Mononuclear cell (primary cell): ENCODE data around the gene GSX1. TPM values are rescaled to one million over a fixed set of nuclear protein-coding genes. Genes with fewer than 3 reads are reported as not detected.
"Not testable (repeated sequence)": the region's sequence is repeated elsewhere in the genome, so short reads cannot be mapped to it uniquely, and the experiment has no call there.

Source experiments
- H3K27me3 ChIP-seq: 2 replicates; pipeline ENCODE4 v1.6.0; 2011; ENCODE audit warnings: low read length, control low read depth; ENCODE audit not compliant: insufficient read depth
- H3K4me1 ChIP-seq: 2 replicates; pipeline ENCODE4 v1.5.1; 2011; ENCODE audit warnings: mild to moderate bottlenecking, low read length, control low read depth; ENCODE audit not compliant: insufficient read depth
- H3K4me3 ChIP-seq: 2 replicates; pipeline ENCODE4 v1.5.1; 2011; ENCODE audit warnings: mild to moderate bottlenecking, low read length, moderate library complexity
- H3K9me3 ChIP-seq: 2 replicates; pipeline ENCODE4 v1.5.1; 2011; ENCODE audit warnings: low read depth, mild to moderate bottlenecking, control low read depth, low read length
- total RNA-seq: library from RNA; depleted of rRNA; stranded (reverse); fragments of >200 nt; gene quantifications from one replicate; pipeline ENCODE4 v1.2.3, GENCODE V29; 2012

GSX1 gene
- total RNA-seq, 1 donor = not detected

GRCh38 chr13:27810461-27810860 lies 18.2 kb downstream of the GSX1 start:
- no peaks in the 10 kb centered on the region for H3K4me1 ChIP-seq
- no peak overlapping the region for H3K4me3 ChIP-seq
- H3K9me3 ChIP-seq = no peaks in the 10 kb centered on the region
- peaks cover 13% of the 10 kb centered on the region for H3K27me3 ChIP-seq

- Histone ChIP-seq H3K4me1 (no peaks in the 10 kb centered on the region), H3K4me3 (no peak overlapping the region), H3K27me3 (no peaks in the 10 kb centered on the region), H3K9me3 (no peaks in the 10 kb centered on the region)
Observed at GRCh38 chr13:27813826-27814225, 21.5 kb downstream of the GSX1 start.

- not testable (repeated sequence) for H3K9me3 ChIP-seq, H3K4me3 ChIP-seq, H3K4me1 ChIP-seq
- peaks cover 33% of the 10 kb centered on the region for H3K27me3 ChIP-seq
Observed at GRCh38 chr13:27817832-27818231, 25.5 kb downstream of the GSX1 start.

GRCh38 chr13:27820524-27821482 lies 28.5 kb downstream of the GSX1 start:
- H3K4me1 ChIP-seq = no peaks in the 10 kb centered on the region
- no peak overlapping the region for H3K4me3 ChIP-seq
- H3K9me3 ChIP-seq = no peaks in the 10 kb centered on the region
- H3K27me3 ChIP-seq = peaks cover 62% of the 10 kb centered on the region

GRCh38 chr13:27821566-27821965 lies 29.3 kb downstream of the GSX1 start:
- Histone ChIP-seq H3K4me3 (no peak overlapping the region), H3K27me3 (peaks cover 66% of the 10 kb centered on the region), H3K4me1 (no peaks in the 10 kb centered on the region), H3K9me3 (no peaks in the 10 kb centered on the region)

GRCh38 chr13:27822258-27822872 lies 30.1 kb downstream of the GSX1 start:
- Histone ChIP-seq H3K4me1 (no peaks in the 10 kb centered on the region), H3K9me3 (no peaks in the 10 kb centered on the region), H3K27me3 (peaks cover 69% of the 10 kb centered on the region), H3K4me3 (no peak overlapping the region)

- H3K4me3 ChIP-seq = no peak overlapping the region
- H3K4me1 ChIP-seq = no peaks in the 10 kb centered on the region
- peaks cover 73% of the 10 kb centered on the region for H3K27me3 ChIP-seq
- H3K9me3 ChIP-seq = no peaks in the 10 kb centered on the region
Observed at GRCh38 chr13:27822873-27823311, 30.6 kb downstream of the GSX1 start.

- H3K4me3 ChIP-seq = no peak overlapping the region
- no peaks in the 10 kb centered on the region for H3K9me3 ChIP-seq
- H3K4me1 ChIP-seq = no peaks in the 10 kb centered on the region
- H3K27me3 ChIP-seq = peaks cover 73% of the 10 kb centered on the region
Observed at GRCh38 chr13:27824121-27824520, 31.8 kb downstream of the GSX1 start.

- Histone ChIP-seq H3K4me3 (no peak overlapping the region), H3K9me3 (no peaks in the 10 kb centered on the region), H3K4me1 (peaks cover 4% of the 10 kb centered on the region), H3K27me3 (peaks cover 72% of the 10 kb centered on the region)
Observed at GRCh38 chr13:27825072-27825471, 32.8 kb downstream of the GSX1 start.

- Histone ChIP-seq H3K27me3 (peaks cover 73% of the 10 kb centered on the region), H3K9me3 (no peaks in the 10 kb centered on the region), H3K4me3 (no peak overlapping the region), H3K4me1 (peaks cover 5% of the 10 kb centered on the region)
Observed at GRCh38 chr13:27826379-27827353, 34.4 kb downstream of the GSX1 start.

- Histone ChIP-seq H3K4me1 (peaks cover 5% of the 10 kb centered on the region), H3K9me3 (no peaks in the 10 kb centered on the region), H3K4me3 (no peak overlapping the region), H3K27me3 (peaks cover 71% of the 10 kb centered on the region)
Observed at GRCh38 chr13:27827646-27828045, 35.4 kb downstream of the GSX1 start.

GRCh38 chr13:27830010-27830409 lies 37.7 kb downstream of the GSX1 start:
- H3K27me3 ChIP-seq = peaks cover 52% of the 10 kb centered on the region
- H3K4me1 ChIP-seq = peaks cover 5% of the 10 kb centered on the region
- no peak overlapping the region for H3K4me3 ChIP-seq
- no peaks in the 10 kb centered on the region for H3K9me3 ChIP-seq

- peaks cover 39% of the 10 kb centered on the region for H3K27me3 ChIP-seq
- H3K4me3 ChIP-seq = no peak overlapping the region
- H3K9me3 ChIP-seq = no peaks in the 10 kb centered on the region
- H3K4me1 ChIP-seq = peaks cover 5% of the 10 kb centered on the region
Observed at GRCh38 chr13:27833206-27833605, 40.9 kb downstream of the GSX1 start.

- Histone ChIP-seq H3K4me3 (no peak overlapping the region), H3K4me1 (peaks cover 5% of the 10 kb centered on the region), H3K9me3 (no peaks in the 10 kb centered on the region), H3K27me3 (peaks cover 39% of the 10 kb centered on the region)
Observed at GRCh38 chr13:27834095-27834494, 41.8 kb downstream of the GSX1 start.

- H3K27me3 ChIP-seq = peaks cover 24% of the 10 kb centered on the region
- no peak overlapping the region for H3K4me3 ChIP-seq
- H3K4me1 ChIP-seq = no peaks in the 10 kb centered on the region
- no peaks in the 10 kb centered on the region for H3K9me3 ChIP-seq
Observed at GRCh38 chr13:27835799-27836198, 43.5 kb downstream of the GSX1 start.
